Osteoblast (primary cell): ENCODE results near the gene CSTA. TPM values are rescaled to one million over a fixed set of nuclear protein-coding genes. Genes with fewer than 3 reads are reported as not detected.
A peak's percentile ranks its signal among the peaks of the same experiment; 100 is the strongest.

Experiments used
- DNase-seq: peaks from one replicate; pipeline ENCODE4 v3.0.0; 2011; ENCODE audit warnings: low spot score, mixed read lengths; ENCODE audit not compliant: insufficient read length; ENCODE audit errors: missing footprints
- H2AFZ ChIP-seq: 2 replicates; pipeline ENCODE4 v1.6.0; 2011; ENCODE audit warnings: mild to moderate bottlenecking, low read length
- H3K27ac ChIP-seq: 2 replicates; pipeline ENCODE4 v1.5.1; 2011; ENCODE audit warnings: mild to moderate bottlenecking, low read depth, low read length, moderate library complexity
- H3K27me3 ChIP-seq: 2 replicates; pipeline ENCODE4 v1.6.0; 2012; ENCODE audit warnings: mild to moderate bottlenecking, control low read depth, inconsistent platforms, low read length, moderate library complexity; ENCODE audit not compliant: insufficient read depth
- H3K36me3 ChIP-seq: 2 replicates; pipeline ENCODE4 v1.5.1; 2011; ENCODE audit warnings: mild to moderate bottlenecking, low read length, control low read depth, moderate library complexity; ENCODE audit not compliant: insufficient read depth
- H3K4me1 ChIP-seq: 2 replicates; pipeline ENCODE4 v1.5.1; 2011; ENCODE audit warnings: mild to moderate bottlenecking, low read length, control low read depth, moderate library complexity; ENCODE audit not compliant: insufficient read depth
- H3K4me2 ChIP-seq: 2 replicates; pipeline ENCODE4 v1.6.0; 2011; ENCODE audit warnings: mild to moderate bottlenecking, low read length; ENCODE audit not compliant: insufficient read depth
- H3K4me3 ChIP-seq: fragments of 200-600 bp; sonication (generic); 3 replicates; pipeline ENCODE4 v1.5.1; 2012; ENCODE audit warnings: mild to moderate bottlenecking, low read length, inconsistent platforms; ENCODE audit not compliant: insufficient read depth
- H3K79me2 ChIP-seq: 2 replicates; pipeline ENCODE4 v1.6.0; 2012; ENCODE audit warnings: mild to moderate bottlenecking, low read length, control low read depth, inconsistent platforms; ENCODE audit not compliant: insufficient read depth
- H3K9me3 ChIP-seq: 2 replicates; pipeline ENCODE4 v1.5.1; 2011; ENCODE audit warnings: low read depth, low read length, control low read depth
- H4K20me1 ChIP-seq: 2 replicates; pipeline ENCODE4 v1.6.0; 2012; ENCODE audit warnings: mild to moderate bottlenecking, low read length, control low read depth; ENCODE audit not compliant: insufficient read depth
- total RNA-seq: library from RNA; depleted of rRNA; stranded (reverse); fragments of >200 nt; gene quantifications from 2 replicates; pipeline ENCODE4 v1.2.3, GENCODE V29; 2012
- TF ChIP-seq, protein P1 (sequence below): IDR thresholded peaks from 2 replicates; pipeline ENCODE4 v1.5.1; 2011; ENCODE audit warnings: mild to moderate bottlenecking, low read depth, low read length, moderate library complexity; ENCODE audit errors: extremely low read depth

The CSTA gene, protein sequence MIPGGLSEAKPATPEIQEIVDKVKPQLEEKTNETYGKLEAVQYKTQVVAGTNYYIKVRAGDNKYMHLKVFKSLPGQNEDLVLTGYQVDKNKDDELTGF
- total RNA-seq, result 18.1 and 18.3 TPM in 2 replicates

DNA sequence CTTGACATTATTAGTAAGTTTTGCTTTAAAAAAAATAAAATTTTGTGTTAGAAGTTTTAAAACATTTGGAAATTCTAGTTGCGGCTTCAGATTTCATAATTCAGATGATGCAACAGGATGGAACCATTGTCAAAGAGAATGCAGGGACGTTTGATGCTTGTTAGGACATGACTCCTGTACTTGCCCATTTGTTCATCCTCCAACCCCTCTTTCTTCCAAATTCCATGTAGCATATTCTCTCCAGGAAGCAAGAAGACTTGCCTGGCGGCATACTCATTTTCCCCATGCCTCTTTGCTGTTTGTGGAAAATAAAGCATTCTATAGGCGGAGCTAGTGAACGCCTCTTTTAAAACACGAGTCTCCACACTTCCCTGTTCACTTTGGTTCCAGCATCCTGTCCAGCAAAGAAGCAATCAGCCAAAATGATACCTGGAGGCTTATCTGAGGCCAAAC is at the start of gene CSTA:
CSTA (plus strand) TSS at position 378 of the 453 bp plus-strand sequence; CDS start at position 423, 45 bp downstream.
- no peaks in the 10 kb centered on the region for H3K79me2 ChIP-seq
- no peaks in the 10 kb centered on the region for H3K36me3 ChIP-seq
- H3K4me3 ChIP-seq, result peak within 1 kb of the TSS; percentile 38
- no peak within 1 kb of the TSS for H3K27ac ChIP-seq
- TF ChIP-seq, protein P1, sequence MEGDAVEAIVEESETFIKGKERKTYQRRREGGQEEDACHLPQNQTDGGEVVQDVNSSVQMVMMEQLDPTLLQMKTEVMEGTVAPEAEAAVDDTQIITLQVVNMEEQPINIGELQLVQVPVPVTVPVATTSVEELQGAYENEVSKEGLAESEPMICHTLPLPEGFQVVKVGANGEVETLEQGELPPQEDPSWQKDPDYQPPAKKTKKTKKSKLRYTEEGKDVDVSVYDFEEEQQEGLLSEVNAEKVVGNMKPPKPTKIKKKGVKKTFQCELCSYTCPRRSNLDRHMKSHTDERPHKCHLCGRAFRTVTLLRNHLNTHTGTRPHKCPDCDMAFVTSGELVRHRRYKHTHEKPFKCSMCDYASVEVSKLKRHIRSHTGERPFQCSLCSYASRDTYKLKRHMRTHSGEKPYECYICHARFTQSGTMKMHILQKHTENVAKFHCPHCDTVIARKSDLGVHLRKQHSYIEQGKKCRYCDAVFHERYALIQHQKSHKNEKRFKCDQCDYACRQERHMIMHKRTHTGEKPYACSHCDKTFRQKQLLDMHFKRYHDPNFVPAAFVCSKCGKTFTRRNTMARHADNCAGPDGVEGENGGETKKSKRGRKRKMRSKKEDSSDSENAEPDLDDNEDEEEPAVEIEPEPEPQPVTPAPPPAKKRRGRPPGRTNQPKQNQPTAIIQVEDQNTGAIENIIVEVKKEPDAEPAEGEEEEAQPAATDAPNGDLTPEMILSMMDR, result no peak
- H3K27me3 ChIP-seq, result no peaks in the 10 kb centered on the region
- no peaks in the 10 kb centered on the region for H4K20me1 ChIP-seq
- H3K4me2 ChIP-seq, result peak within 1 kb of the TSS; percentile 55
- peak; percentile 55 for DNase-seq
- H2AFZ ChIP-seq, result peak within 1 kb of the TSS; percentile 63
- H3K9me3 ChIP-seq, result no peaks in the 10 kb centered on the region
- H3K4me1 ChIP-seq, result no peaks in the 10 kb centered on the region

DNA sequence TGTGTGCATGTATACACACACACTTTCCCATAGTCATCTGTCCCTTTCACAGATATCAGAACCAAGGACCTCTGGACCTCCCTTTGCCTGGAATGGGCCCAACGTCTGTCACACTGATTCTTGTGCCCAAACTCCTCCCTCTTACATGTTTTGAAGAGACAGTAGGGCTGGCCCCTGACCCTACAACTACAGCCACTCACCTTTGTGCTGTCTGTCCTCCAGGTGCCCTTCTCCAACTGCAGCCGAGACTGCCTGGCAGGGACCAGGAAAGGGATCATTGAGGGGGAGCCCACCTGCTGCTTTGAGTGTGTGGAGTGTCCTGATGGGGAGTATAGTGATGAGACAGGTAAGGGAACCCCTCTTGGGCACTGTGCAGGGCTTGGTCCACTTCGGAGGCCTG is 43.2 kb upstream of the CSTA start:
- no peaks in the 10 kb centered on the region for H3K4me1 ChIP-seq
- DNase-seq, result no peak
- no peaks in the 10 kb centered on the region for H3K9me3 ChIP-seq
- peaks cover 2% of the 10 kb centered on the region for H3K27me3 ChIP-seq
- TF ChIP-seq, protein P1, result no peak
- no peaks in the 10 kb centered on the region for H3K79me2 ChIP-seq
- no peaks in the 10 kb centered on the region for H3K36me3 ChIP-seq
- no peak overlapping the region for H3K4me2 ChIP-seq
- H3K27ac ChIP-seq, result no peak overlapping the region
- H4K20me1 ChIP-seq, result no peaks in the 10 kb centered on the region
- no peak overlapping the region for H3K4me3 ChIP-seq
- H2AFZ ChIP-seq, result no peak overlapping the region

DNA sequence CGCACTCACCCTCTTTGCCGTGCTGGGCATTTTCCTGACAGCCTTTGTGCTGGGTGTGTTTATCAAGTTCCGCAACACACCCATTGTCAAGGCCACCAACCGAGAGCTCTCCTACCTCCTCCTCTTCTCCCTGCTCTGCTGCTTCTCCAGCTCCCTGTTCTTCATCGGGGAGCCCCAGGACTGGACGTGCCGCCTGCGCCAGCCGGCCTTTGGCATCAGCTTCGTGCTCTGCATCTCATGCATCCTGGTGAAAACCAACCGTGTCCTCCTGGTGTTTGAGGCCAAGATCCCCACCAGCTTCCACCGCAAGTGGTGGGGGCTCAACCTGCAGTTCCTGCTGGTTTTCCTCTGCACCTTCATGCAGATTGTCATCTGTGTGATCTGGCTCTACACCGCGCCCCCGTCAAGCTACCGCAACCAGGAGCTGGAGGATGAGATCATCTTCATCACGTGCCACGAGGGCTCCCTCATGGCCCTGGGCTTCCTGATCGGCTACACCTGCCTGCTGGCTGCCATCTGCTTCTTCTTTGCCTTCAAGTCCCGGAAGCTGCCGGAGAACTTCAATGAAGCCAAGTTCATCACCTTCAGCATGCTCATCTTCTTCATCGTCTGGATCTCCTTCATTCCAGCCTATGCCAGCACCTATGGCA is 41.1 kb upstream of the CSTA start:
- TF ChIP-seq, protein P1, result no peak
- Histone ChIP-seq H3K79me2 (no peaks in the 10 kb centered on the region), H3K27ac (no peak overlapping the region), H3K9me3 (no peaks in the 10 kb centered on the region), H2AFZ (no peak overlapping the region), H3K27me3 (no peaks in the 10 kb centered on the region), H3K36me3 (no peaks in the 10 kb centered on the region), H3K4me1 (no peaks in the 10 kb centered on the region), H4K20me1 (no peaks in the 10 kb centered on the region), H3K4me3 (no peak overlapping the region), H3K4me2 (no peak overlapping the region)
- no peak for DNase-seq

DNA sequence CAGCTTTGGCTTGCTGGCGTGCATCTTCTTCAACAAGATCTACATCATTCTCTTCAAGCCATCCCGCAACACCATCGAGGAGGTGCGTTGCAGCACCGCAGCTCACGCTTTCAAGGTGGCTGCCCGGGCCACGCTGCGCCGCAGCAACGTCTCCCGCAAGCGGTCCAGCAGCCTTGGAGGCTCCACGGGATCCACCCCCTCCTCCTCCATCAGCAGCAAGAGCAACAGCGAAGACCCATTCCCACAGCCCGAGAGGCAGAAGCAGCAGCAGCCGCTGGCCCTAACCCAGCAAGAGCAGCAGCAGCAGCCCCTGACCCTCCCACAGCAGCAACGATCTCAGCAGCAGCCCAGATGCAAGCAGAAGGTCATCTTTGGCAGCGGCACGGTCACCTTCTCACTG is 40.6 kb upstream of the CSTA start:
- H3K4me3 ChIP-seq, result no peak overlapping the region
- H4K20me1 ChIP-seq, result no peaks in the 10 kb centered on the region
- no peaks in the 10 kb centered on the region for H3K4me1 ChIP-seq
- no peak overlapping the region for H2AFZ ChIP-seq
- no peak for DNase-seq
- no peaks in the 10 kb centered on the region for H3K79me2 ChIP-seq
- H3K27me3 ChIP-seq, result no peaks in the 10 kb centered on the region
- TF ChIP-seq, protein P1, result no peak
- H3K36me3 ChIP-seq, result no peaks in the 10 kb centered on the region
- H3K27ac ChIP-seq, result no peak overlapping the region
- H3K4me2 ChIP-seq, result no peak overlapping the region
- H3K9me3 ChIP-seq, result no peaks in the 10 kb centered on the region
